Amniotic stem cell (primary cell): ENCODE results near the gene CACNB2.

Experiments
- DNase-seq: peaks from one replicate; lab custom pipeline; 2025; lab: John Stamatoyannopoulos, UW

CACNB2 gene

DNA sequence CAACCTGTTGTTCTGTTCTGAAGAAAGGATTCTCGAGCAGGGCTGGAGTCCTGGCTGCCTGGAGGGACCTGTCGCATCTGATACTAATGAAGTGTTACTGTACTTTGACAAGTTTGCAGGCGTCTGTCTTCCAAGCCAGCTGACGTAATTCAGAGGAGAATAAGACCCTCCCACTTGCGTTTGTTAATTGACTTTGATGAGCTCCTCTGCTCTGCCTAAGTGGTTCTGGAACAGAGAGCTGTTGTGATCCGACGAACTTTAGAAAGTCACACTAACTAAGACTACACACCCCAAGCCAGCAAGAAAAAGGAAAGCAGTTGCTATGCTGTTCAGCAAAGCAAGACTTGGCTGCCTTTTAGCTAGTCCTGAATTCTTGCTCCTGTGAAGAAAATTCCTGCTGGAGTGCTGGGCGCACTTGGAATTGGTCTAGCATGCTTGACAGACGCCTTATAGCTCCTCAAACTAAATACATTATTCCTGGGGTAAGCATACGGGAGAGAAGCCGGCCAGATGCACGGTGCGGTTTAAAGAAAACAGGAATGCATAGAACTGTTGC, 200.3 kb downstream of the CACNB2 start:
- no peak for DNase-seq

DNA sequence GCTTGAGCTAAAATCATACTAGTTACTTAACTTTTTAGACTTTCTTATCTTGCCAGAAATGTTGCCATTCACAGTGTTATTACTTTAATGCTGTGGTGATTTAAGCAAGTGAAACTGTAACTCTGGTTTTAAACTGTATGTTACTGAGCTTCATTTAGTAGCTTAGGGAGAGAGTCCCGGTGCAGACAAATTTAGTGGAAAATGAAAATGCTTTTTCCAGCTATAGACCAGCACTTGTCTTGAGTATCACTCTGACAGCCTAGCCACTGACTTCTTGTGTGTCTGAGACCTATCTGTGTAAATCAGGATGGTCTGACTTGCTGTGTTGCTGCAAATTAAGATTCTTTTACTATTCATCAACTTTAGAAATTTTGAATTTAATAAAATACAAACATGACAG, 200.8 kb downstream of the CACNB2 start:
- no peak for DNase-seq

DNA sequence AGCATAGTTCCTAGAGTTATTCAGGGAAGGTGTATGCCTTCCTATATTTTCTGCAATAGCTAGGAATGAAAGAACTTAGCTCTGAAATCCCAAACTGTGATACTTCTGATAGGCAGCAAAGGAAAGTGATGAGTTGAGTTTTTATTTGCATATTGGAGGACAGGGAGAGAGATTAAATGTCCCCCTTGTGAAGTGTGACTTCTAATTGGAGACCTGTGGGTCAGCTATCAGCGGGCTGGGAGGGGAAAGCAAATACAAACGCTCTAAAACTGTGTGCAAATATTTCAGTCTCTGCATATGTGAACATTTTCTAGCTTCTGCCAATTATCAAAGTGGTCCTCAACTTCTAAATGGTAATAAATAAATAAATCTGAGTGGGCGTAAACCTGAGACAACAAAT, 203.3 kb downstream of the CACNB2 start:
- DNase-seq: no peak

DNA sequence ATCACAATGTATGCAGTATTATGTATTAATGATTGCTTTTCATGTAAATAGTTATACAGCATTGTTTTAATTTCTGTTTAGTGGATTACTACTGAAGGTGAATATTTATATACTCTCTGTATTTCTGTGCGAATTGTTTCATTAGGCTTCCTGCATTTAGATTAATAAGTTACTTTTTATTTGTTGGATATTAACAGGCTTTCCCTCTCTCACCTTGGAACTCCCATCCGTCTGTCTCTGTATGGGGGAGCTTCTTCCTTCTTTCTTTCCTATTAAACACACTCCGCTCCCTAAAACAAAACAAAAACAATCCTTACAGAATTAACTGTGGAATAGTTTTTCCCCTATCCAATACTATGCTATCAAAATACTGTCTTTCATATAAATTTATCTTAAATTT, 205.1 kb downstream of the CACNB2 start:
- no peak for DNase-seq

DNA sequence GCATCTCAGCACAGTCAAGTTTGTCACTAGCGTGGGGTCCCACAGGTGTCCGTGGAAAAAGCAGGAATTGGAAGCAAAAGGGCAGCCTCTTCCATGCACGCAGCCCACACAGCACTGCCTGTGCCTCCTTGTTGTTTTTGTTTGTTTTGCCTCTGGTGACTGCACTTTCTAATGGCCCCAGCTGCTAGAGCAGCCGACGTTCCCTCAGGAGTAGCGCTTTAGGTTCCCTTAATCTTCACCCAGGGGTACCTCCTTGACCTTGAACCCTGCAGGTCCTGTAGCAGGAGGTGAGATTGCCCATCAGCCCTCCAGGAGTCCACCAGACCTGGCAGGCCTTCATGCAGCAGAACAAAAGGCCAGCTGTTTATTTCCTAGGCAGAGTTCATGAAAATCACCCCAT, 210.1 kb downstream of the CACNB2 start:
- no peak for DNase-seq

DNA sequence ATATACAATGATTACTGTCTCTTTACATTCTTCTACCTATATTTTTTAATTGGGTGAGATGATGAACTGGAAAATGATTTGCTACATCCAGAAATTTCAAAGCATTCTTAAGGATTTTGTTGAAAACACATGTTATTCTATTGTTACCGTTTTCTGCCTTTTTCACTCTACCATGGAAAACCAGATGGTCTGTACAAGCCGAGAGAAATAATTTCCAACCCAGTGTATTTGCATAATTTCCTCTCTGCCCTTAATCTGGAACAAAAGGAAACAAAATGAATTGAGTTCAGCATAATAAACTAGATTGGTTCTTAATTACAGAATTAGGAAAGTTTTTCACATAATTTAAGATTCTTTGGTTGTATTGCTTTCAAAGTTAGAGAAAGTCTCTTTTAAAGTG, 211.2 kb downstream of the CACNB2 start:
- DNase-seq: no peak

DNA sequence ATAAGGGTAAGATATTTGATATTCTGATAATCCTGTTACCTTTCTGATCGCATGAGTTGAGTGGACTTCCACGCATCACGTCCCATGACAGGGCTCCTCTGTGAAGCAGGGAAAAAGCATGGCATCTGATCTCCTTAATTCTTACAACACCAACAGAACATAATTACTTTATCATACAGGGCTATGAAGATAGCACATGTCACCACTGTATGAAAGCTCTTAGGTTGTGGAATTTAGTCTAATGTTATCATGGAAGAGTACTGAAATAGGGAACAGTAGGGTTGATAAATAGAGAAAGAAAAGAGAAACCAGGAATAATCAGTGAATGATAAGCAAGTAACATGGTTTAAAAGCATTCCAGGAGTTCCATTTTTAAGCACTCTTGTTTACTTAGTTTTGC, 212.0 kb downstream of the CACNB2 start:
- no peak for DNase-seq

DNA sequence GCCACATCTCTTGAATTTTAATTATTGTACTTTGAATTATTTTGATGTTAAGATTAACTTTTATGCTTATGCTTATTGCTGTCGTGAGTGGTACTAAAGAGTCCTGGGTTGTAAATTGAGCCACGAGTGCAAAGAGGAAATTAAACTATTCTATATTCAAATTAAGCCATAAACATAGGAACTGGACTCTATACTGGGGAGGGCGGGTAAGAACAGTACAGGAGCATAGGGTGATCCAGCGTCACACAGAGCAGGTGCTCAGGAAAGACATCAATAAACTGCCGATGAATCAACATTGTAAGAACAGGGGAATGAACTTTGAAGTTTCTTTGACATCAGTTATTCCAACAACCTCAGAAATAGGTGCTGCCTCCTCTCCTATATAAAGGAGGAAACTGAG, 219.6 kb downstream of the CACNB2 start:
- no peak for DNase-seq

DNA sequence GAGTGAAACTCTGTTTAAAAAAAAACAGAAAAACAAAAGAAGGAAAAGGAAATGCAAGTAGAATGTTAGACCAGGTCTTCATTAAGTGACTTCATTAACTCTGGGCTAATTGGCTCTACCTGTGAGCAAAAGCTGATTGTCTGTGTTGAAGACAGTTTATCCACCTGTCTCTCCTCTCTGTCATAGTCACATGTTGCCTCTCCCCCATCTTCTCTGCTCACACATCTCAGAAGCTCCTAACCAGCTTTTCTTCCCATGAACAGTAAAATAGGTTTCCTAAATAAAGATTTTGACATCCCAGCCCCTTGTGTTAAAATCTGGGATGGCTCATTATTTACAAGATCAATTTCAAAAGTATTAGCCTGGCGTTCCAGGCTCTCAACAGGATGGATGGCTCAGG, 222.7 kb downstream of the CACNB2 start:
- DNase-seq: no peak

DNA sequence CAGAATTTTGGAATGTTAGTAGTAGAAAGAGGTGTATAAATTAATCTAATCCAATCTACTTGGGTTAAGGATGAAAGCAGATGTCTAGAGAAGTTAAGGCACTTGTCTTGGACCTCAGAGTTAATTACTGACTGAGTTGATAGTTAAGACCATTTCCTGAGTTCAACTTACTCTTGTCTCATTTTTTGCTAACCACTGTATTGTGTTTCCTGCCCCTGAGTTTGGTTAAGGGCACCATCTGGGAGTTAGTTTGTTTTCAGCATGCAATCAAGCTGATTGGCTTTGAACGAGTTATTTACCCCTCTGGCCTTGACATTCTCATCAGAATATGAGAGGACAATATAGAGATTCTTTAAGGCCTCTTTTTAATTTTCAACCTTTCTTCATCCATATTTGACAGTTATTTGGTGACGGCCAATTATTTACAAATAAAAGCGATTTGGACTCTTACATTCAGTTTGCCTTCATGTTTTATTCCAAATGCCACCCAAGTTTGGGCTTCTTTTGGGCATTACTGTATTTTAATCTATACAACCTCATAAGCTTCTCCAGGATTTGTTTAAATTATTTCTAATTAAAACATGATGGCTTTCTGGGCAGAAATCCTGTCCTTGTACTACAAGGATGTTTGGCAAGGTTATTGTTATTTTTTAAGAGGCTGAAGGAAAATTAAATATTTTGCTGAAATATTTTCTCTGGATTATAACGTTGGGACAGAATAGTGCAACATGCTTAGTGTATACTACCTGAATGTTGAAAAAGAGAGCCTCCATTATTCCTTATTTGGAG, 225.0 kb downstream of the CACNB2 start:
- DNase-seq: no peak

DNA sequence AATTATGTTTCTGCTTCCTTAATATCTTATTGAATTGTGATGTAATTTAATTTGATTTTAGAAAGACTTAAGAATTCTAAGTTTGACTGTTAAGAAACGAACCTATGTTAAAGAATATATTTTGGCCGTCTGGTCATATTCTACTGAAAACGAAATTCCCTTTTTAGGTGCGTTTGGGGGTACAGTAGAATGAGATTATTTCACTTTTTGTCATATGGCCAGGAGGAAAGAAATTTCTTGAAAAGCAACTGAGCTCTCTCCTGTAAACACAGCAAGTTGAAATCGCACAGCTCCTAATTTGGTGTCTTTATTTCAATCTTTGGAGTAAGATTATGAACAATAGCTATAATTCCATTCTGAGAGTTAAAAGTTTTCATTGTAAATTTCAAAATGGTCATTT, 227.6 kb downstream of the CACNB2 start:
- DNase-seq: no peak

DNA sequence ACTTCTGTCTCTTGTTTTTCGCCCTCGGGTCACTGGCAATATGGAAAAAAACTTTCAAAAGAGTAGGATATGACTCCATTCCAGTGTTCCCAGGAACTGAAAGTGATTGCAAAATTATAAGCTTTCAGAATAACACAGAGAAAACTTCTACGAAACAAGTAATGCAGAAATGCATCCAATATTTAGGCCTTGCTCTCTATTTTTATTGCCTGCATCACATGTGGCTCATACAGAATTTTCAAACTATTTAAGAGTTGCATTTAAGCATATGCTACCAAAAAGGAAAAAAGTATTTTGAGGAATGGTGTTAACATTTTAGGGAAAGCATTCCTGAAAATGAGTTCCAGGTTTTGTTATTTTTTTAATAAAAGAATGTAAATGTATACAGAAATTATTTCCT, 228.0 kb downstream of the CACNB2 start:
- DNase-seq: no peak

DNA sequence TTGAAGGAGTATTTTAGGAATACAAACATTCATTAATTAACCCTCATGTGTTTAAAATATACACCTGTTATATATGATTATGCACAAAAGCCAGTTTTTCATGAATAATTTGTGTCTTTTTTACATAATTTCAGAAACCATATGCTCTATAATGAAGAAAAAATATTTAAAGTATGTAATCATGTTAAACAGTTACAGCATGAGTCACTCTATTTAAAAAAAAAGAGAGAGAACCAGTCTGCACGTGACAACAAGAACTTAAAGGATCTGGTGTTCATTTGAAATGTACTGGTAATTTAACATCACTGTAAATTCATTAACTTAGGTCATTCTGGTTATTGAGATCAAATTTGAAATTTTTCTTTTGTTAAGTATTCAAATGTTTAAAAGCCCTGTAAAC, 228.5 kb downstream of the CACNB2 start:
- DNase-seq: no peak

DNA sequence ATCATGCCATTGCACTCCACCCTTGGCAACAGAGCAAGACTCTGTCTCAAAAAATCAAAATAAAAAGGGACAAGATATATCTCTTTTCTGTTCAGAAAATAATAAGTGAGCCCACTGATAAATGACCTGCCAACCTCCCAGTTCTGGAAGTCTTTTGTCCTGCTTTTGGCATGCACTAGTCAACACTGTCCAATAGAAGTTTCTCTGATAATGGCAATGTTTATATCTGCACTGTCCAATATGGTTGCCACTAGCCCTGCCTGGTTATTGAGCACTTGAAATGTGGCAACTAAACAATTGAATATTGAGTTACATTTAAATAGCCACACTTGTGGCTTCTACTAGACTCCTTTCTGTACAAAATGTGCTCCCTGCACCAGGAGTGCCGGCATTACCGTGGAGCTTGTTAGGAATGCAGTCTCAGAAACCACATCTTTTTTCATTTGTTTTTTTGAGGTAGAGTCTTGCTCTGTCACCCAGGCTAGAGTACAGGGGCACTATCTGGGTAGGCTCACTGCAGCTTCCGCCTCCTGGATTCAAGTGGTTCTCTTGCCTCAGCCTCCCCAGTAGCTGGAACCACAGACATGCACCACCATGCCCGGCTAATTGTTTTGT, 229.7 kb downstream of the CACNB2 start:
- DNase-seq: no peak

DNA sequence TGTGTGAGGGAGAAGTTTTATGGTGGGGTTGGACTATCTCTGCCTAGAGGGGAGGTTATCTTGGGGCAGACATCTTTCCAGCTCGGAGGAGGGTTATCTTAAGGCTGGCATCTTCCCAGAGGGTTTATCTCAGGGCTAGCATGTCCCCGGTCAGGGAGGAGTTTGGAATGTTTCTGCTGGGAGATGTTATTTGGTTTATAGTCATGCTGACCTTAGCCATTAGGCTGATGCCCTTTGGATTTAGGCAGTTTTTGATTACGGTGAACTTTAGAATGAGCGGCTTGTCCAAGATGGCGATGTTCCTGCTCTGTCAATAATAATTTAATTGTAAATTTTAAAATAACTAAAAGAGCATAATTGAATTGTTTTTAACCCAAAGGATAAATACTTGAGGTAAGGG, 236.4 kb downstream of the CACNB2 start:
- no peak for DNase-seq

DNA sequence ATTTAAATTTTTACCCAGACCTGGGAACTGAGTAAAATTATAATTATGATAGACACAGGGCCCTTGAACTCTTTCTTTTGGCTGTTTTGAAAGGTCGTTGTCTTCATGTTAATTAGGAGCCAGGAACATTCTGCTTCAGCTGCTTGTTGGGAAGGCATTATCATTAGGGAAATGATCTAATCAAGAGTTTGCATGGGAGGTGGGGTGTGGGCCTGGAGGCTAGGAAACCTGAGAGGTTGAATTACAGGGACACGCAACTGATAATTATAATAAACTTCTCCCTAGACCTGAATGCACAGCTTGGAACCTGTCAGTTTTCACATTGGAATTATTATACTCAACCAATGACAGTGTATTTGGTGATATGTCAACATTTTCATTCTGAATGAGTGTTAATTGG, 237.7 kb downstream of the CACNB2 start:
- DNase-seq: no peak

DNA sequence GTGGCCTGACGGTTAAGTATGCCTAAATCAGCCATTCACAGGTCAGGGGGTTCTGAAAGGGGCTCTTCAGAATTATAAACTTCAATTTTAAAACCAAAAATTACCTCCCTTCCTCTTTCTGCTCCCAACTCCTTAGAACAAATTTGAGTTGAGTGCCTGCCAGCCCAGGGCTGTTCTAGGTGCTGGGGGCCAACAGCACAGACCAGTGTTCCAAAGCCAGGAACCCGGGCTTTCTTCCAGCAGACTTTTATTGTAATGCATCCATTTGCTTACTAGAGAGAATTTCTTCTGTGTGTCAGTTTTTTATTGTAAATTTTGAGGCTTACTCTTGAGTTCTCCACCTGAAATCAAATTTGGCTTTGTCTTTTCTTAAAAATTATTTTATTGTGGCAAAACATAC, 238.5 kb downstream of the CACNB2 start:
- DNase-seq: no peak

DNA sequence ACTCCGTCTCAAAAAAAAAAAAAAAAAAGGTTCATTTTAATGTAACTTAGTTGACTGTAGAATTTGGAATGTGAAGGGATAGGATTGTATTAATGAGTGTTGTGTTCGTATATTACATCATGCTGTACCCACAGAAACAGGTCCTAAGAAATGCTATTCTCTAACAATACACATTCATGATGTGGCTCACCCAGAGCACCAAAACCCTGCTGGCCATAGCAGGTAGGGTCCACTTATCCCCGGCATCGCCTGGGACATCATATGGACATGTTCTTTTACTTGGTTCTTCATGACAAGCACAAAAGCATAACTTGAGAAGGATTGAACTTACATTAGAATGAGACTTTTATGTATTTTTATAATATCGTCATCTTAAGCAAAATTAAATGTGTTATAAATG, 241.5 kb downstream of the CACNB2 start:
- DNase-seq: no peak

DNA sequence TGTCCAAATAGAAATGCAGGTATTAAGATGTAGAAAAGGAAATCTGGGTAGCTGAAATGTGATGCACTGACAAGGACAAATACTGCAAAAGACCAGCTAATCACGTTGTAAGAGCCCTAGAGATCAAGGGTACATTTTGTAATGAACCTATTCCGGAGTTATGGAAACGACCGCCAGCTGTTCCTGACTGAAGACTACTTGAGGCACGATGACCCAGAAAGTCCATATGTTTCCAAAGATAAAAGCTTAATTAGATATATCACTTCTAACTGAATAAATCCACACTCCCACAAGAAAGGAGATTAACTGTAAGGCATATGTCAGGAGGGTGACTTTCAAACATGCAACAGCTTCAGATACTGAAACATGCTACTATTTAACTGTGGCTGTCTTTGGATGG, 257.7 kb downstream of the CACNB2 start:
- DNase-seq: no peak

DNA sequence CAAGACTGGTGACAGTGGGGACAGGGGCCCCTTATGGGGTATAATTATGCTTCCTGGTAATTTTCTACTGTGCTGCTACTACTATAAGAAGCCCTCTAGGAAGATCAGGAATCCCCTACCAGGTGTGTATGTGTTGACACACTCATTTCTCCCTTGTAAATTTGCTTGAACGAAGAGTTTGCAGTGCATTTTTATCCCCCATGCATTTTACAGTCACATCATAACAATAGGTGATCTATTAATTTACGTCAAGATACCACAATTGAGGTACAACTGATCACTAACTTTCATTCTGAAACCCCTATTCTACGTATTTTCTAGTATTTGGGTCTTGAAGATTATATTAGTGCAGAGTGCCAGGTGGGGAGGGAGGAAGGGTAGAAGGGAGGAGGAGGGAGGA, 258.9 kb downstream of the CACNB2 start:
- no peak for DNase-seq

DNA sequence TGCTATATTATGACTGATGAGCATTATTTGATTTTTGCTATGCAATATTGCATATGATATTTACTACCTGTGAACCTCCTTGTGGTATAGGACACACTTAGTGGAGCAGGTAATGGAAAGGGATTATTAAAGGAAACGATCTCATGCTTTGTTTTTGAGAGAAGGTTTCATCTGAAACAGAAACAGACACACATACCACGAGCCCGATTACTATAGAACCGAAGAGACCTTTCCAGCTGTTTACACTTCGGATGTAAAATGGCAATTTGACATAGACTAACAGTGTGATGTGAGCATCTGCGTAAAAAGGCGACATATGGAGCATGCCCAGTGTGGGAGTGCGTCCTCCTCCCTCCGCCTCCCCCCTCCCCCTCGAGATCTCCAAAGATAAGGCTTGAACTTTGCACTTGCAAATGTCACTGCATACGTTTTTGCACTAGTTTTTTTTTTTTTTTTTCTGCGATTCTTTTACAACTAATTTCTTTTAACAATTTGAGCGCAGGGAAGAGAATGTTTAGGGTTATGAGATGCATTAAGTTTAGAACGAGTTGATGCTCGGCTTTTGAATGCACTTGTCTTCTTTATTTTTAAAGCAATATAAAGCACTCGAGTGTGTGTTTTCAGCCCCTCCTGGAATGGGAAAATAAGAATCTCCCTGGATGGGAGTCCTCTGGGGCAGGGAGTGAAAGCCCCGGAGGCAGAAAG, 260.1 kb downstream of the CACNB2 start:
- no peak for DNase-seq

DNA sequence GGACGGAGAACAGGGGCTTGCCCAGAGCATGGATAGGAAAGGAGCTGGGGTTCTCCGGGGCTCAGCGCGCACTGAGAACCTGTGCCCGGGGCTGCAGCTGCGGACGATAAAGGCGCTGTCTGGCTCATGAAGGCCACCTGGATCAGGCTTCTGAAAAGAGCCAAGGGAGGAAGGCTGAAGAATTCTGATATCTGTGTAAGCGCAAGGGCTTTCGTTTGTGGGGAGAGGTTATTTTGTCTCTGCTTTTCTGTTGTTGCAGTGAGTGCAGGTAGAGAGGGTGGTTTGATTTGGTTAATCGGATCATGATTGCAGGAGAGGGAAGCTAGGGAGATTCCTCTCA, 260.7 kb downstream of the CACNB2 start:
- no peak for DNase-seq
